Stomach smooth muscle (tissue), 2 donors: ENCODE results near the gene DEPDC4.
A peak's percentile ranks its signal among the peaks of the same experiment; 100 is the strongest.
"Not testable (repeated sequence)": the region's sequence is repeated elsewhere in the genome, so short reads cannot be mapped to it uniquely, and the experiment has no call there.

ENCODE experiments used
- H3K27ac ChIP-seq: one replicate; pipeline ENCODE4 v1.7.0; 2013; ENCODE audit warnings: mild to moderate bottlenecking, low read length, inconsistent platforms
- H3K27me3 ChIP-seq, 2 donors: one replicate each; pipeline ENCODE4 v1.7.0; 2013; ENCODE audit warnings: low read length in 2 of 2; ENCODE audit not compliant: insufficient read depth in 2 of 2, control insufficient read depth in 1 of 2
- H3K36me3 ChIP-seq, 2 donors: one replicate each; pipeline ENCODE4 v1.7.0; 2013; ENCODE audit warnings: low read length in 2 of 2; ENCODE audit not compliant: control insufficient read depth in 2 of 2, insufficient read depth in 2 of 2
- H3K4me1 ChIP-seq: one replicate; pipeline ENCODE4 v1.7.0; 2013; ENCODE audit warnings: low read length; ENCODE audit not compliant: control insufficient read depth, insufficient read depth
- H3K4me3 ChIP-seq, 2 donors: one replicate each; pipeline ENCODE4 v1.7.0; 2013; ENCODE audit warnings: low read length in 2 of 2
- H3K9ac ChIP-seq, 2 donors: one replicate each; pipeline ENCODE4 v1.7.0; 2013; ENCODE audit warnings: low read length in 2 of 2, mild to moderate bottlenecking in 1 of 2
- H3K9me3 ChIP-seq, 2 donors: one replicate each; pipeline ENCODE4 v1.7.0; 2013; ENCODE audit warnings: low read length in 2 of 2; ENCODE audit not compliant: control insufficient read depth in 2 of 2
- donor health status: healthy.
- donor health status: Pancreatic carcinoma.

DEPDC4 gene

DNA sequence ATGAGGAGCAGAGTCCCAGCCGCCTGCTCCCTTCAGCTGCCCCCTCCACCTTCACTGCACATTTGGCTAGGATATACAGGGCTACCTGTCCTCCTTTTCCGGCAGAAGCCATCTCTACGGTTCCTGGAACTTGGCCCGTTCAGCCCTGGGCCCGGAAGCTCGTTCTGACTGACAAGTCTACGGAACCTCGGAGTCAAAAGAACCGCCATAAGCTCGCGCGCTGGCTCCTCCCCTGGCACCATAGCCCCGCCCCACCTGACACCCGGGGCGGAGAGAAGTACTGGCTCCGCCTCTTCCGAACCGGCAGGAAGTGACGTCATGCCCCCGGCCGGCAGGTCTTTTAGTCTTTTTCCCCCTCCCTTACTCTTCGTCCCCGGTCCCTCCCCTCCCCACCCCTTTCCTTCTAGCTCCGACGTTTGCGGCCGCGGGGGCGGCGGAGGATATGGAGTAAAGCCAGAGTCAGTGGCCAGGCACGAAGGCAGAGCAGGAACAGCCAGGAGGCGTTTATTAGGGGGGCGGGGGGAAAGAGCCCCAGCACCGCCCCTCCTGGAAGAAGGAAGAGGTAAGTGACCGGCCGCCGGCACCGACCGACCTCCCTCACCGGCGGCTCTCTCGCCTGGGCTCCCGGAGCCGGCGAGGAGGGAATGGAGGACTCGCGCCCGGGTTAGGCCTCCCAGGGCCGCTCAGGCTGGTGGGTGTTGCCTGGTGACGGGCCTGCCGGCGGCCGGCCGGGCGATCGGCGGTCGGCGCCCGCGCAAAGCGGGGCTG lies at the start of gene DEPDC4, which contains the start of gene SCYL2:
Gene DEPDC4 (minus strand): TSS at position 245 of the 768 bp plus-strand sequence. CDS start 3 bp downstream, at position 242.
Gene SCYL2 (plus strand): TSS at position 343 of the 768 bp plus-strand sequence. CDS start 15,794 bp downstream, outside the sequence.
- Histone ChIP-seq H3K9me3 (no peaks in the 10 kb centered on the region), H3K4me3 (peak within 1 kb of the TSS; percentile 87 to 92), H3K9ac (peak within 1 kb of the TSS; percentile 95 to 97), H3K27ac (peak within 1 kb of the TSS; percentile 93), H3K4me1 (peaks cover 7% of the 10 kb centered on the region), H3K36me3 (no peaks in the 10 kb centered on the region), H3K27me3 (no peaks in the 10 kb centered on the region)

DNA sequence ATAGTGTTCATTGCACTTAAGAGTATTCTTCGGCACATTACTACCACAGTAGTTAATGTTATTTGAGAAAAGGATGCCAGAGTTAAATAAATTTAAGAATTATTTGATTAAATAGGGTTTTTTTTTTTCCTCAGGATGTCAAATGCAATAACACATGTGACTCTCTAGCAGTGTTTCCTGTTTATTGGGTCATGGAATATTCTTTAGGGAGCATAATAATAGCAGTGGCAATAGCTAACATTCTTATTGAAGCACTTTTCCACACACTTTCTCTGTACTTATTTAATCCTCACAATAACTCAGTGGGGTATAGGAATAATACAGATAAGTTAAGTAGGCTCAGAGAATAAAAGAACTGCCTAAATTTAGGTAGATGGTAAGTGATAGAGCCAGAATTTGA lies 44.4 kb upstream of the DEPDC4 start:
- no peaks in the 10 kb centered on the region for H3K4me1 ChIP-seq
- H3K27me3 ChIP-seq: no peaks in the 10 kb centered on the region
- H3K36me3 ChIP-seq: peaks cover under 1 to 14% of the 10 kb centered on the region in 2 donors
- no peak overlapping the region for H3K4me3 ChIP-seq
- H3K9ac ChIP-seq: no peak overlapping the region
- H3K27ac ChIP-seq: no peak overlapping the region
- H3K9me3 ChIP-seq: no peaks in the 10 kb centered on the region

DNA sequence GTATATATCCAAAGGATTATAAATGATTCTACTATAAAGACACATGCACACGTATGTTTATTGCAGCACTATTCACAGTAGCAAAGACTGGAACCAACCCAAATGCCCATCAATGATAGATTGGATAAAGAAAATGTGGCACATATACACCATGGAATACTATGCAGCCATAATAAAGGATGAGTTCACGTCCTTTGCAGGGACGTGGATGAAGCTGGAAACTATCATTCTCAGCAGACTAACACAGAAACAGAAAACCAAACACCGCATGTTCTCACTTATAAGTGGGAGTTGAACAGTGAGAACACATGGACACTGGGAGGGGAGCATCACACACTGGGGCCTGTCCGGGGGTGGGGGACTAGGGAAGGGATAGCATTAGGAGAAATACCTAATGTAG lies 41.3 kb upstream of the DEPDC4 start:
- H3K36me3 ChIP-seq: peaks cover 10 to 17% of the 10 kb centered on the region in 2 donors
- H3K4me3 ChIP-seq, H3K9me3 ChIP-seq, H3K27ac ChIP-seq, H3K9ac ChIP-seq, H3K27me3 ChIP-seq, H3K4me1 ChIP-seq: not testable (repeated sequence)

DNA sequence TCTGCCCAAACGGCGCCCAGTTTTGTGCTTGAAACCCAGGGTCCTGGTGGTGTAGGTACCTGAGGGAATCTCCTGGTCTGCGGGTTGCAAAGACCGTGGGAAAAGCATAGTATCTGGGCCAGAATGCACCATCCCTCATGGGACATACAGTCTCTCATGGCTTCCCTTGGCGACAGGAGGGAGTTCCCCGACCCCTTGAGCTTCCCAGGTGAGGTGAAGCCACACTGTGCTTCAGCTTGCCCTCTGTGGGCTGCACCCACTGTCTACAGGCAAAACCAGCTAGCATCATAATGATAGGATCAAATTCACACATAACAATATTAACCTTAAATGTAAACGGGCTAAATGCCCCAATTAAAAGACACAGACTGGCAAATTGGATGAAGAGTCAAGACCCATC lies 37.5 kb upstream of the DEPDC4 start:
- H3K9ac ChIP-seq, H3K9me3 ChIP-seq, H3K4me3 ChIP-seq, H3K4me1 ChIP-seq, H3K27me3 ChIP-seq, H3K27ac ChIP-seq: not testable (repeated sequence)
- H3K36me3 ChIP-seq: peaks cover 16 to 20% of the 10 kb centered on the region in 2 donors

DNA sequence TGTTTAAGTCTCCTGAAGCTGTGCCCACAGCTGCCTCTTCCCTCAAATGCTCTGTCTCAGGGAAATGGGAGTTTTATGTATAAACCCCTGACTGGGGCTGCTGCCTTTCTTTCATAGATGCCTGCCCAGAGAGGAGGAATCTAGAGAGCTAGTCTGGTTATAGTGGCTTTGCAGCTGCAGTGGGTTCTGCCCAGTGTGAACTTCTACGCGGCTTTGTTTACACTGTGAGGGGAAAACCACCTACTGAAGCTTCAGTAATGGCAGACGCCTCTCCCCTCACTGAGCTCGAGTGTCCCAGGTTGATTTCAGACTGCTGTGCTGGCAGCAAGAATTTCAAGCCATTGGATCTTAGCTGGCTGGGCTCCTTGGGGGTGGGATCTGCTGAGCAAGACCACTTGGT lies 37.0 kb upstream of the DEPDC4 start:
- H3K27ac ChIP-seq: no peak overlapping the region
- H3K9ac ChIP-seq: no peak overlapping the region
- peaks cover 19 to 20% of the 10 kb centered on the region in 2 donors for H3K36me3 ChIP-seq
- H3K4me3 ChIP-seq: no peak overlapping the region
- no peaks in the 10 kb centered on the region for H3K4me1 ChIP-seq
- H3K9me3 ChIP-seq: no peaks in the 10 kb centered on the region
- H3K27me3 ChIP-seq: no peaks in the 10 kb centered on the region

DNA sequence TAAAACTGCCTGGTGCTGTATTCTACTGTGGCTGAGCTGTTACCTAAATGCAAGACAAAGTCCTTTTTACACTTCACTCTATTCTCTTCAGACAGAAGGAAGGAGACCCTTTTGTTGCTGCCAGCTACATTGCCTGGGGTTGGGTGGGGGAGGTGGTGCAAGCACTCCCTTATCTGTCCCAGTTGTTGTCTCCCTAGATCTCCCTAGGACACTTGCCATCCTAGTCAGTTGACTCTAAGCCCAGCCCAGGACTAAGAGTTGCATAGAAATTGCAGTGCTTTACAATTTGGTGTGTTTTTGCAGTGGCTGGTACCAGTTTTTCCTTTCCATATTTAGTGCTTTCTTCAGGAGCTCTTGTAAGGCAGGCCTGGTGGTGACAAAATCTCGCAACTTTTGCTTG lies 35.2 kb upstream of the DEPDC4 start:
- Histone ChIP-seq H3K9me3 (no peaks in the 10 kb centered on the region), H3K27ac (no peak overlapping the region), H3K36me3 (peaks cover 20% of the 10 kb centered on the region in 2 donors), H3K4me3 (no peak overlapping the region), H3K4me1 (no peaks in the 10 kb centered on the region), H3K27me3 (no peaks in the 10 kb centered on the region), H3K9ac (no peak overlapping the region)

DNA sequence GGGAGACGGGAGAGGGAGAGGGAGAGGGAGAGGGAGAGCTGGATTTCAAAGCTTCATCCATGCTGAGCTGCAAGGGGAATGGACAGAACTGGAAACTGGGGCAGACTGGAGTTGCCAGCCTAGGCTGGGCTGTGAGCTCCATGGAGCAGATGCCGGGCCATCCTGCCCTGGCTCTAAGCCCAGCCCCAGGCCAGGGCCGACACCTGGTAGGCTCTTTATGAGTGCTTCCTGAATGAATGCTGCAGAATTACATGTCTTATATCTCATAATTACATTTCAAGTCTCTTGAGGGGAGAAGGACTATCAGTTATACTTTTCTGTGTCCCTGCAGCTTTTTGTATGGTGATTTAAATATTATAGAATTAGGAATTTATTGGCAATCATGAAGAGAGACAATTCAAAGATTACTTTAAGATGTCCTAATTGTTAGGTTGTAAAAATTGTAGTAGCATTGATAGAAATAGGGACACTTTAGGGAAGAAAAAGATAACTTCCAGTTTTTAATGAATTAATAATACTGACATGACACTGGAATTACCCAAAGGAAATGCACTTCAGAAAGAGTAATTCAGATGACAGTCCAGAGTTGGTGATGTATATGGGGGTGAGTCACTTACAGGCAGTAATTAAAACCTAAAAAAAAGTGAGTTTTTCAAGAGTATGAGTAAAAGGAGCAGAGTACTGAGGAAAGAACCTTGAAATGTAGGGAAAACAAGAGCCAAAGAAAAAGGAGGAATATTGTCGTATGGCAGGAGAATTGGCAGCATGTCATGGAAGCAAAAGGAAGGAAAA lies 29.1 kb upstream of the DEPDC4 start:
- H3K4me1 ChIP-seq: no peaks in the 10 kb centered on the region
- H3K36me3 ChIP-seq: peaks cover 6% of the 10 kb centered on the region in 2 donors
- no peak overlapping the region for H3K9ac ChIP-seq
- no peak overlapping the region for H3K27ac ChIP-seq
- no peaks in the 10 kb centered on the region for H3K27me3 ChIP-seq
- no peak overlapping the region for H3K4me3 ChIP-seq
- no peaks in the 10 kb centered on the region for H3K9me3 ChIP-seq

DNA sequence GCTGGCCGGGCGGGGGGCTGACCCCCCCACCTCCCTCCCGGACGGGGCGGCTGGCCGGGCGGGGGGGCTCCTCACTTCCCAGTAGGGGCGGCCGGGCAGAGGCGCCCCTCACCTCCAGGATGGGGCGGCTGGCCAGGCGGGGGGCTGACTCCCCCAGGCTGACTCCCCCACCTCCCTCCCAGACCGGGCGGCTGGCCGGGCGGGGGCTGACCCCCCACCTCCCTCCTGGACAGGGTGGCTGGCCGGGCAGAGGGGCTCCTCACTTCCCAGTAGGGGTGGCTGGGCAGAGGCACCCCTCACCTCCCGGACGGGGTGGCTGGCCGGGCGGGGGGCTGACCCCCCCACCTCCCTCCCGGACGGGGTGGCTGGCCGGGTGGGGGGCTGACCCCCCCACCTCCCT lies 27.5 kb upstream of the DEPDC4 start:
- H3K9me3 ChIP-seq, H3K27me3 ChIP-seq, H3K36me3 ChIP-seq, H3K4me3 ChIP-seq, H3K27ac ChIP-seq, H3K9ac ChIP-seq, H3K4me1 ChIP-seq: not testable (repeated sequence)

DNA sequence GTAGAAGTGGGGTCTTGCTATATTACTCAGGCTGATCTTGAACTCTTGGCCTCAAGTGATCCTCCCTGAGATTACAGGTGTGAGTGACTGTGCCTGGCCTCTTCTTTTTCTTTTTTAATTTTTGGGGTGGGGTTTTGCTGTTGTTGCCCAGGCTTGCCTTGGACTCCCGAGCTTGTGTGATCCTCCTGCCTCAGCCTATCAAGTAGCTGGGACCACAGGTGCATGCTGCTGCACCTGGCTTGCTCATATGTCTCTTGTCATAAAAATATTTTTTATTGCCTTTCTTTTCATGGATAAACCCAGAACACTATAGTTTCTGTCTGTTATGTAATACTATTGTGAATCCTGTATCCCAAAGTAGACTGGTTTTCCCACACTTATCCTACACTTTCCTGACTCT lies 26.1 kb upstream of the DEPDC4 start:
- Histone ChIP-seq H3K4me3 (no peak overlapping the region), H3K27ac (no peak overlapping the region), H3K9me3 (no peaks in the 10 kb centered on the region), H3K36me3 (peaks cover 2 to 3% of the 10 kb centered on the region in 2 donors), H3K4me1 (no peaks in the 10 kb centered on the region), H3K27me3 (no peaks in the 10 kb centered on the region), H3K9ac (no peak overlapping the region)

DNA sequence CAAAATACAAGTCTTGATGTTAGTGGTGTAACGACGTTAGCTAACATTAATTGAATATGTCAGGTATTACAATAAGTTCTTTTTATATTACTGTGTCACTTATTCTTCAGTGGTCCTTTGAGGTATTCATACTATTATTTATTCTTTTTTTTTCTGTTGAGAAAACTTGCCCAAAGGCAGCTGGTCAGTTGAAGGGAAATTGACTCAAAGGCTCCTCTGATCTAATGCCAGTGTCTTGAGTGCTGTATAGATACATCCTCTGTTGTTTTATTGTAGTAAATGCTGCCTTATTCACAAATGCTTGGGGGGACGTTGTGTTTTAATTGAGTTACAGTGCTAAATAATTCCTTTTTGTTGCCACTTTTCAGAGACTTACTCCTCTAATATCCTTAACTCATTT lies 23.1 kb upstream of the DEPDC4 start:
- Histone ChIP-seq H3K9ac (no peak overlapping the region), H3K4me3 (no peak overlapping the region), H3K27me3 (no peaks in the 10 kb centered on the region), H3K36me3 (peaks cover 2 to 3% of the 10 kb centered on the region in 2 donors), H3K27ac (no peak overlapping the region), H3K9me3 (no peaks in the 10 kb centered on the region), H3K4me1 (no peaks in the 10 kb centered on the region)

DNA sequence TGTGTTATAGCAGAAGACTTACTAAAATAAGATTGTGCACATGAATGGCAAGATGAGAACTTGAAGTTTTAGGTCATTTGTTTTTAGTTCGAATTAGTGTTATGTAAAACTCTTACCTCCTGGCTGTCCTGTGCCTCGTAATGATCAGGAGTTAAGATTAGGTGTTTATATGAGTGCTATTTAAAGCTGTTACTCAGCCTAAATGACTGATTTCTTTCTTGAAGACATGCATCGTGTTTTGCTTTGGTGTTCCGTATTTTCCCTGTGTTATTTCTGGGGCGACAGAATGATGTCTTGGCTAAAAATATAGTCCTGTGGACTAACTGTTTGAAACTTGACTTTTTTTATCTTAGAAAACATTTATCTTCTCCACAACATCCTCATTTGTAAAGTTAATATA lies 22.2 kb upstream of the DEPDC4 start:
- Histone ChIP-seq H3K4me3 (no peak overlapping the region), H3K9ac (no peak overlapping the region), H3K36me3 (peaks cover 2 to 3% of the 10 kb centered on the region in 2 donors), H3K27ac (no peak overlapping the region), H3K4me1 (no peaks in the 10 kb centered on the region), H3K27me3 (no peaks in the 10 kb centered on the region), H3K9me3 (no peaks in the 10 kb centered on the region)
